Measurements from ENCODE around the gene NDE1. TPM values are rescaled to one million over a fixed set of nuclear protein-coding genes. Genes with fewer than 3 reads are reported as not detected.

The NDE1 gene
- total RNA-seq, 1 donor from 2014 or later = 12.4 TPM

DNA sequence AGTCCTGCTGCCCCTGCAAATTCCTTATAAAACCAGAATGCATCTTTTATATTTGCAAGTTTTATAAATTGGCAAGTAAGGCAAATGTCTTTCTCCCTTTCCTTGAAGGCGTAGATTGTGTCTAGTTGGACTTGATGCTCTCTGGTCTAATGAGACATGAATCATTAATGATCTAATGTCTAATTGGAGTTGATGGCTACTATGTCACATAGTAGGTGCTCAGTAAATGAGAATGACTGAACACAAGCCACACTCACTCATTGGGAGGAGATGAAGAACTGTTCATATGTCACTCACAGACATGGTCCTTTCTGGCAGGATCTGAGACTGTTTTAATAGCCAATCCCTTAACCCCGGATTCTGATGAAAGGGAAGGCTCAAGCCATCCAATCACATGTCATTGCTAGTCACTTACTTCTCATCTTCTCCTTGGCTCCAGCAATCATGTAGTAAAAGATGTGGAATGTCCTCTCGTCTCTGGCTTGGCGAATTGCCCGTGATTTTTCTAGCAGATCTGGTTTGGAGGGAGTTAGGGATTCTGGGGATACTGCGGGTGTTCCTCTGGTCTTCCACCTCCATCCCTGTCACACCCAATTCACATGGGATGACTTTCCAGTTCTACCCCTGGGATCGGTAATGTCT is 125.7 kb downstream of the NDE1 start:
- no peaks in the 10 kb centered on the region for H3K4me1 Mint-ChIP-seq (ENCODE audit: low read depth, unreplicated experiment)
- DNase-seq = no peak
- TF ChIP-seq, protein P1, sequence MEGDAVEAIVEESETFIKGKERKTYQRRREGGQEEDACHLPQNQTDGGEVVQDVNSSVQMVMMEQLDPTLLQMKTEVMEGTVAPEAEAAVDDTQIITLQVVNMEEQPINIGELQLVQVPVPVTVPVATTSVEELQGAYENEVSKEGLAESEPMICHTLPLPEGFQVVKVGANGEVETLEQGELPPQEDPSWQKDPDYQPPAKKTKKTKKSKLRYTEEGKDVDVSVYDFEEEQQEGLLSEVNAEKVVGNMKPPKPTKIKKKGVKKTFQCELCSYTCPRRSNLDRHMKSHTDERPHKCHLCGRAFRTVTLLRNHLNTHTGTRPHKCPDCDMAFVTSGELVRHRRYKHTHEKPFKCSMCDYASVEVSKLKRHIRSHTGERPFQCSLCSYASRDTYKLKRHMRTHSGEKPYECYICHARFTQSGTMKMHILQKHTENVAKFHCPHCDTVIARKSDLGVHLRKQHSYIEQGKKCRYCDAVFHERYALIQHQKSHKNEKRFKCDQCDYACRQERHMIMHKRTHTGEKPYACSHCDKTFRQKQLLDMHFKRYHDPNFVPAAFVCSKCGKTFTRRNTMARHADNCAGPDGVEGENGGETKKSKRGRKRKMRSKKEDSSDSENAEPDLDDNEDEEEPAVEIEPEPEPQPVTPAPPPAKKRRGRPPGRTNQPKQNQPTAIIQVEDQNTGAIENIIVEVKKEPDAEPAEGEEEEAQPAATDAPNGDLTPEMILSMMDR (IDR thresholded peaks at IDR 0.05; ENCODE audit: partially characterized antibody, unreplicated experiment) = no peak
- peaks cover 3% of the 10 kb centered on the region for H3K27me3 Mint-ChIP-seq (ENCODE audit: unreplicated experiment)
- no peak overlapping the region for H3K27ac Mint-ChIP-seq (ENCODE audit: unreplicated experiment)
- no peak overlapping the region for H3K4me3 Mint-ChIP-seq (ENCODE audit: unreplicated experiment)
- no peaks in the 10 kb centered on the region for H3K36me3 Mint-ChIP-seq (ENCODE audit: unreplicated experiment)
- peaks cover 3% of the 10 kb centered on the region for H3K9me3 Mint-ChIP-seq (ENCODE audit: unreplicated experiment)

Other genes with a start within 250 kb of the NDE1 start
- 65.9 TPM for gene BMERB1, start 215.7 kb upstream of the NDE1 start, total RNA-seq (ENCODE audit: unreplicated experiment)
- 70.5 TPM for gene MARF1, start 7.1 kb upstream of the NDE1 start, total RNA-seq (ENCODE audit: unreplicated experiment)
- 0.10 TPM for gene MYH11, start 206.8 kb downstream of the NDE1 start, total RNA-seq (ENCODE audit: unreplicated experiment)
- gene CEP20, start 238.4 kb downstream of the NDE1 start, total RNA-seq (ENCODE audit: unreplicated experiment) = 20.3 TPM